Left ventricle myocardium inferior (tissue), 1 donor: ENCODE data around the gene PRR18. TPM values are rescaled to one million over a fixed set of nuclear protein-coding genes. Genes with fewer than 3 reads are reported as not detected.

Experiments used
- DNase-seq: peaks from one replicate; pipeline ENCODE4 v3.0.0-alpha.2; 2020
- H3K27ac ChIP-seq: fragments of 200-600 bp; replicated peaks from 2 replicates; pipeline ENCODE4 v1.8.0; 2021
- H3K27me3 ChIP-seq: fragments of 200-600 bp; 2 replicates; pipeline ENCODE4 v1.8.0; 2021; ENCODE audit warnings: low read depth
- H3K36me3 ChIP-seq: fragments of 200-600 bp; 2 replicates; pipeline ENCODE4 v1.8.0; 2021
- H3K4me1 ChIP-seq: fragments of 200-600 bp; 2 replicates; pipeline ENCODE4 v1.8.0; 2021
- H3K4me3 ChIP-seq: fragments of 200-600 bp; 2 replicates; pipeline ENCODE4 v1.8.0; 2021; ENCODE audit warnings: mild to moderate bottlenecking, moderate library complexity
- H3K9me3 ChIP-seq: fragments of 200-600 bp; replicated peaks from 2 replicates; pipeline ENCODE4 v1.8.0; 2021
- intact Hi-C: fragments of 100-400 bp; cut with micrococcal nuclease; formaldehyde crosslinking; loops from one replicate; pipeline ENCODE4 v1.11.0; 2022
- total RNA-seq: library from RNA; stranded (reverse); fragmentation: NEBNext Ultra II Directional; extraction: Animal tissue kit (Norgen Biotek cat#: 25700); gene quantifications from one replicate; pipeline ENCODE4 v1.2.1, GENCODE V29; 2021
- TF ChIP-seq, protein P1 (sequence below): fragments of 200-600 bp; IDR thresholded peaks from 2 replicates; pipeline ENCODE4 v1.8.0; 2021; ENCODE audit warnings: antibody characterized with exemption, mild to moderate bottlenecking, borderline replicate concordance
- donor health status: DM: no; HTN: yes; CAD: no; lungs with severe emphysema.

PRR18 gene
- total RNA-seq, 1 donor from 2014 or later, result not detected

DNA sequence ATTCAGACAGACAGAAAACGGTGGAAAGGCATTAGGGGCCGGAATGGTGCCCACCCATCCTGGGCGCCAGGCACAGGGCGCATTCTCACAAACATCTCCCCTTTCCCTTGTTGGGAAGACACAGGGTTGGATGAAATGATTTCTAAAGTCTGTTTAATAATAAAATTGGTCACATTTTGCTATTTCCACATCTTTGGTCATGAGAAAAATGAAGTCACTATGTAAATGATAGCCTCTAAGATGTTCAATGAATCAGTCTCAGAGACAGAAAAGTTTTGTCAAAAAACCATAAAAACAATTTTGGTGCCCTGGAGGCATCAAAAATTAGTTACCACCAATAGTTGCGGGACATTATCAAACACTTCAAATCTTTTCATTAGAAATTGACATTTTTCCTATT, 40.7 kb downstream of the PRR18 start:
- no peak overlapping the region for H3K27ac ChIP-seq
- intact Hi-C loops, result no loop called here
- no peaks in the 10 kb centered on the region for H3K36me3 ChIP-seq
- no peaks in the 10 kb centered on the region for H3K4me1 ChIP-seq
- H3K4me3 ChIP-seq, result no peak overlapping the region
- no peak for DNase-seq
- TF ChIP-seq, protein P1, sequence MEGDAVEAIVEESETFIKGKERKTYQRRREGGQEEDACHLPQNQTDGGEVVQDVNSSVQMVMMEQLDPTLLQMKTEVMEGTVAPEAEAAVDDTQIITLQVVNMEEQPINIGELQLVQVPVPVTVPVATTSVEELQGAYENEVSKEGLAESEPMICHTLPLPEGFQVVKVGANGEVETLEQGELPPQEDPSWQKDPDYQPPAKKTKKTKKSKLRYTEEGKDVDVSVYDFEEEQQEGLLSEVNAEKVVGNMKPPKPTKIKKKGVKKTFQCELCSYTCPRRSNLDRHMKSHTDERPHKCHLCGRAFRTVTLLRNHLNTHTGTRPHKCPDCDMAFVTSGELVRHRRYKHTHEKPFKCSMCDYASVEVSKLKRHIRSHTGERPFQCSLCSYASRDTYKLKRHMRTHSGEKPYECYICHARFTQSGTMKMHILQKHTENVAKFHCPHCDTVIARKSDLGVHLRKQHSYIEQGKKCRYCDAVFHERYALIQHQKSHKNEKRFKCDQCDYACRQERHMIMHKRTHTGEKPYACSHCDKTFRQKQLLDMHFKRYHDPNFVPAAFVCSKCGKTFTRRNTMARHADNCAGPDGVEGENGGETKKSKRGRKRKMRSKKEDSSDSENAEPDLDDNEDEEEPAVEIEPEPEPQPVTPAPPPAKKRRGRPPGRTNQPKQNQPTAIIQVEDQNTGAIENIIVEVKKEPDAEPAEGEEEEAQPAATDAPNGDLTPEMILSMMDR, result no peak
- no peaks in the 10 kb centered on the region for H3K9me3 ChIP-seq
- peaks cover 78% of the 10 kb centered on the region for H3K27me3 ChIP-seq

DNA sequence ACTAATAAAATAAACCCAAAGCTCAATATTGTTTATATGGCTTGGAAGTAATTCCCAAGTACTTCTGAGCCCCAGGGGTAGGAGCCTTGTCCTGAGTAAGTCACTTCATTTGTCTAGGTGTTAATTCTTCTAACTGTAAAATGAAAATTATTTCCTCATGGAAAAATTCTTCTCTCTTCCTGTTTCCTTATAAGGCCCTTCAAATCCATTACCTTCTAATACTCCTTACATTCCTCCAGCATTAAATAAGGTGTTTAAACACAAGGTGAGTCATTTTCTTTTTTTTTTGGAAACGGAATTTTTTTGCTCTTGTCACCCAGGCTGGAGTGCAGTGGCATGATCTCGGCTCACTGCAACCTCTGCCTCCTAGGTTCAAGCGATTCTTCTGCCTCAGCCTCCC, 41.9 kb downstream of the PRR18 start:
- Histone ChIP-seq H3K27ac (no peak overlapping the region), H3K4me1 (no peaks in the 10 kb centered on the region), H3K9me3 (no peaks in the 10 kb centered on the region), H3K36me3 (no peaks in the 10 kb centered on the region), H3K27me3 (peaks cover 68% of the 10 kb centered on the region), H3K4me3 (no peak overlapping the region)
- intact Hi-C loops, result no loop called here
- no peak for DNase-seq
- TF ChIP-seq, protein P1, result no peak

DNA sequence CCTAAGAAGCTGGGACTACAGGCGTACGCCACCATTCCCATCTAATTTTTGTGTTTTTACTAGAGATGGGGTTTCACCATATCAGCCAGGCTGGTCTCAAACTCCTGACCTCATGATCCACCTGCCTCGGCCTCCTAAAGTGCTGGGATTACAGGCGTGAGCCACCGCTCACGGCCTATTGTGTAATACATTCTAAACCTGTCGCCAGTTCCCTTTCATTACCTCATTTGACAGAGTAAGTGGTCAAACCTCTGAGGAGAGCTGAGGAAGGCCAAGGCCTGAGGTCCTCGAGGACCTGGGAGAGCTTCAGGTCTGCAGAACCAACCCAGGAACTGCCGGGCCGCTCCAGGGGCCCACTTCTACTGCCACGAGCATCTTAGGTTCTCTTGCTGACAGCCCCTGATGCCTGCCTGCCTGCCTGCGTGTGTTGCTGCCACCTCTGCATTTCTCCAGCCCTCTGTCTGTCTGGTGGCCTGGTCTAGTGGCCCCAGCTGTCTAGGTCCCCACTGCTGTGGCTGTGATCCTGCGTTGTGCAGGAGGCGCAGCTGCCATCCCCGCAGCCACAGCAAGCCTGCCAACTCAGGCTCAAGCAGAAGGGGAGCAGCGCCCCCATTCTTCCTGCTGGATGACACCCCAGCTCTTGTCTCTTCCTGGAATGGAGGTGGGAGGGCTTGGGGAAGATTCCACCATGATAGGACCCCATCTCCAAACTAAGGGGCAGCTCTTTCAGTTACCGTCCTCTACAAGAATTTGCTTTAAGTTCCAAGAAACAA, 45.3 kb downstream of the PRR18 start:
- Histone ChIP-seq H3K4me1 (no peaks in the 10 kb centered on the region), H3K36me3 (no peaks in the 10 kb centered on the region), H3K4me3 (no peak overlapping the region), H3K27me3 (peaks cover 42% of the 10 kb centered on the region), H3K9me3 (no peaks in the 10 kb centered on the region), H3K27ac (no peak overlapping the region)
- intact Hi-C loops, result no loop called here
- TF ChIP-seq, protein P1, result no peak
- DNase-seq, result no peak

DNA sequence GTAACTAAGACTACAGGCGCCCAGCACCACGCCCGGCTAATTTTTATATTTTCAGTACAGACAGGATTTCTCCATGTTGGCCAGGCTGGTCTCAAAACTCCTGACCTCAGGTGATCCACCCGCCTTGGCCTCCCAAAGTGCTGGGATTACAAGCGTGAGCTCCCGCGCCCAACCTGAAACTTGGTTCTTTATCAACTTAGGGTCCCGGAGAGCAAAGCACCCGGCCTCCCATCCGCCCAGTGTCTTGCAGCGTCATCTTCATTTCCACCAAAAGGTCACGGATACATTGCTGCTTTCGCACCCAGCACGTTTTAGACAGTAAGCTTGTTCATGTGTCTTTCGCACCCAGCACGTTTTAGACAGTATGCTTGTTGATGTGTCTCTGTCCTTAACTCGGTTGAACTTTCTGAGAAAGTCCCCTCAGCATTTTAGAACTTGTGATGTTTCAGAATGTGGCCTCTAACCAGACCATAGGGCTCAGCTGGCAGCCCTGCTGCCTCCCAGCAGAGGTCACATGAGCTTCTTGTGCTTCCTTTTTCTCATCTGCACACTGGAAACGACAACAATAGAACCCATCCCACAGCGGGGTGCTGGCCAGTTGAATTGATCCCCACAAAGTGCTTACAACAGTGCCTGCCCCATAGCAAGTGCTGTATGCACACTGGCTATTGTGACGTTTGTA, 48.8 kb downstream of the PRR18 start:
- H3K36me3 ChIP-seq, result no peaks in the 10 kb centered on the region
- DNase-seq, result no peak
- H3K4me1 ChIP-seq, result no peaks in the 10 kb centered on the region
- H3K27ac ChIP-seq, result peak overlapping the region; percentile 33
- no peaks in the 10 kb centered on the region for H3K9me3 ChIP-seq
- intact Hi-C loops, result no loop called here
- TF ChIP-seq, protein P1, result no peak
- peaks cover 54% of the 10 kb centered on the region for H3K27me3 ChIP-seq
- H3K4me3 ChIP-seq, result no peak overlapping the region

DNA sequence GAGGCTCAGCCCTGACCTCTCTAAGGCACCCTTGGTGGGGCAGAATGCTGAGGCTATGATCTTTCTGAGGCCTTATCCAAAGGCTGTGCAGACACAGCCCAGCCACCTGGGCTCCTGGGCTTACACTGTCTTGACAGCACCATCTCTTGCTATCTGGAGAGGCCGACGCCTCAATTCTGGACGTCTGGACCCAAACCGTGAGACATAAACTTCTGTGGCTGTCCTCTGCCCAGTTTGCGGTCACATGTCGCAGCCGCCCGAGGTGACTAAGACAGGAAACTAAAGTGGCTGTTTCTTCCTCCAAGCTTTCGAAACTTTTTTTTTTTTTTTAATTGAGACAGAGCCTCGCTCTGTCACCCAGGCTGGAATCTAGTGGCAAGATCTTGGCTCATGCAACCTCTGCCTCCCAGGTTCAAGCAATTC, 49.3 kb downstream of the PRR18 start:
- no peaks in the 10 kb centered on the region for H3K36me3 ChIP-seq
- H3K4me1 ChIP-seq, result peaks cover 4% of the 10 kb centered on the region
- DNase-seq, result no peak
- H3K27ac ChIP-seq, result peak overlapping the region; percentile 33
- no peaks in the 10 kb centered on the region for H3K9me3 ChIP-seq
- intact Hi-C loops, result no loop called here
- no peak overlapping the region for H3K4me3 ChIP-seq
- peaks cover 54% of the 10 kb centered on the region for H3K27me3 ChIP-seq
- TF ChIP-seq, protein P1, result no peak
